Progenitor cell of endocrine pancreas (in vitro differentiated cells): ENCODE data around the gene TPRG1. TPM values are rescaled to one million over a fixed set of nuclear protein-coding genes. Genes with fewer than 3 reads are reported as not detected.

ENCODE experiments used
- DNase-seq: peaks from one replicate; pipeline ENCODE4 v3.0.0; 2021; ENCODE audit warnings: low spot score; ENCODE audit not compliant: unreplicated experiment
- H3K27ac Mint-ChIP-seq: 2 replicates; pipeline ENCODE4 v1.8.0; 2021; ENCODE audit warnings: mild to moderate bottlenecking, moderate library complexity, mixed read lengths
- H3K27me3 Mint-ChIP-seq: 2 replicates; pipeline ENCODE4 v1.8.0; 2021; ENCODE audit warnings: mixed read lengths
- H3K36me3 Mint-ChIP-seq: 2 replicates; pipeline ENCODE4 v1.8.0; 2022; ENCODE audit warnings: mixed read lengths; ENCODE audit not compliant: insufficient read depth
- H3K4me1 Mint-ChIP-seq: 2 replicates; pipeline ENCODE4 v1.8.0; 2021; ENCODE audit warnings: low read depth, mixed read lengths
- H3K4me3 Mint-ChIP-seq: 2 replicates; pipeline ENCODE4 v1.8.0; 2021; ENCODE audit warnings: low read depth, mild to moderate bottlenecking, moderate library complexity, mixed read lengths
- H3K9me3 Mint-ChIP-seq: 2 replicates; pipeline ENCODE4 v1.8.0; 2021; ENCODE audit warnings: low read depth, mixed read lengths
- total RNA-seq: library from RNA; stranded (reverse); gene quantifications from 2 replicates; pipeline ENCODE4 v1.2.1, GENCODE V29; 2021
- TF ChIP-seq, protein P1 (sequence below): fragments of 200-600 bp; sonication (generic); IDR thresholded peaks from one replicate; pipeline ENCODE4 v1.5.0; 2021; ENCODE audit warnings: antibody characterized with exemption, mild to moderate bottlenecking; ENCODE audit not compliant: unreplicated experiment

The TPRG1 gene
- total RNA-seq, 1 donor from 2014 or later, result 2.3 TPM

DNA sequence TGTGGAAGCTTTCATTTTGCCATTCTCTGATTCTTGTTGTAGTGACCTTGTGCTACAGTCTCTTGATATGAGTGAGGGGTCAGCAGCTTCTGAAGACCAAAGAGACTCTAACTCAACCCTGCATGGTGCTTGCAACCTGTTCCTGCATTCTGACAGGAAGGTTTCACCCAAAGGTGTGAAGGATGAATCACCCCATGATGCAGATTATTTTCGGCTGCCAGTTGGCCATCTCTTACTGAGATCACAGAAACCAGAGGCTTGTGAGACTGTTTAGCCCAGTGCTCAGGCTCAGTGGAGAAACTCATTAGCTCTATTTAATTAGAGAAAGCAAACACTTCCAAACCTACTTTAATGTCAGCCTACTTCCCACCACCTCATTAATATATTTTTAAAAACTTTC lies 29.2 kb upstream of the TPRG1 start:
- Mint-ChIP-seq H3K4me1 (peaks cover under 1% of the 10 kb centered on the region), H3K4me3 (no peak overlapping the region), H3K36me3 (no peaks in the 10 kb centered on the region), H3K27ac (no peak overlapping the region), H3K9me3 (no peaks in the 10 kb centered on the region), H3K27me3 (peaks cover 24% of the 10 kb centered on the region)
- DNase-seq, result no peak
- TF ChIP-seq, protein P1, sequence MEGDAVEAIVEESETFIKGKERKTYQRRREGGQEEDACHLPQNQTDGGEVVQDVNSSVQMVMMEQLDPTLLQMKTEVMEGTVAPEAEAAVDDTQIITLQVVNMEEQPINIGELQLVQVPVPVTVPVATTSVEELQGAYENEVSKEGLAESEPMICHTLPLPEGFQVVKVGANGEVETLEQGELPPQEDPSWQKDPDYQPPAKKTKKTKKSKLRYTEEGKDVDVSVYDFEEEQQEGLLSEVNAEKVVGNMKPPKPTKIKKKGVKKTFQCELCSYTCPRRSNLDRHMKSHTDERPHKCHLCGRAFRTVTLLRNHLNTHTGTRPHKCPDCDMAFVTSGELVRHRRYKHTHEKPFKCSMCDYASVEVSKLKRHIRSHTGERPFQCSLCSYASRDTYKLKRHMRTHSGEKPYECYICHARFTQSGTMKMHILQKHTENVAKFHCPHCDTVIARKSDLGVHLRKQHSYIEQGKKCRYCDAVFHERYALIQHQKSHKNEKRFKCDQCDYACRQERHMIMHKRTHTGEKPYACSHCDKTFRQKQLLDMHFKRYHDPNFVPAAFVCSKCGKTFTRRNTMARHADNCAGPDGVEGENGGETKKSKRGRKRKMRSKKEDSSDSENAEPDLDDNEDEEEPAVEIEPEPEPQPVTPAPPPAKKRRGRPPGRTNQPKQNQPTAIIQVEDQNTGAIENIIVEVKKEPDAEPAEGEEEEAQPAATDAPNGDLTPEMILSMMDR, result no peak

DNA sequence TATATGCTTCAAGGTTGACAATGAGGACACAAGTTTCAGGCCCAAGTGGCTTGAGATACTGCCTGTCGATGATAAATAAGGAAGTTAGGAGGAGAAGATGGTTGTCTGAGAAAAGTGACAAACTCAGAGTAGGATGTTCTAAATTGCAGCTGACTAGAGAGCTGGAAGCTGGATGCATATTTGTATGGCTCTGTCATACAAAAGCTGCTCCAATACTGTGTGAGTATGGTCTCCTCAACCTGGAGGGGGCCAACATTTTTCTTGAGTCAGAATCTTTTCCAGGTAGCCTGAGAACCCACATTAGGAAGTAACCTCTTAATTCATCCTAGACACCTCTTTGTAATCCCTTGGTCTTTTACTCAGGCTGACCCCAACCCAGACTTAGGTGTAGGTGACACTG lies 28.4 kb upstream of the TPRG1 start:
- H3K4me3 Mint-ChIP-seq, result no peak overlapping the region
- TF ChIP-seq, protein P1, result no peak
- H3K9me3 Mint-ChIP-seq, result no peaks in the 10 kb centered on the region
- no peak for DNase-seq
- H3K27ac Mint-ChIP-seq, result no peak overlapping the region
- no peaks in the 10 kb centered on the region for H3K36me3 Mint-ChIP-seq
- H3K4me1 Mint-ChIP-seq, result peaks cover 4% of the 10 kb centered on the region
- H3K27me3 Mint-ChIP-seq, result peaks cover 29% of the 10 kb centered on the region

DNA sequence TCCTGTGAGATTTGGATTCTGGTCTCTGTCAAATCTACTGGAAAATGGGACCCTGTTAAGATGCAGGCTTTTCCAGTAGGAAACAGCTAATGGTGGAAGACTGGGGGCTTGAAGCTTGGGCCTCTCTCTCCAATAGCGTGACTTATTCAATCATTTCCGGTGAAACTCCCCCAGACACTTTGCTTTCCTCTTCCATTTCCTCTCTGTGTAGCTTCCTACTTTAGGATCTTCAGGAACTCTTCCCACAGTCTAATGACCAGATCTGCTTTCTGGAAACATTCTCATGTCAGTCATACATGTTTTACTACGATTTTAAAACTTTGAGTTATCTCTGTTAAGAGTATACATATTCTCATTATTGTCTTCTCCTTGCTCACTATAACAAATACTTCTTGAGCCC lies 28.0 kb upstream of the TPRG1 start:
- Mint-ChIP-seq H3K36me3 (no peaks in the 10 kb centered on the region), H3K27me3 (peaks cover 25% of the 10 kb centered on the region), H3K9me3 (no peaks in the 10 kb centered on the region), H3K4me3 (no peak overlapping the region), H3K27ac (no peak overlapping the region), H3K4me1 (peaks cover 4% of the 10 kb centered on the region)
- DNase-seq, result no peak
- TF ChIP-seq, protein P1, result no peak

DNA sequence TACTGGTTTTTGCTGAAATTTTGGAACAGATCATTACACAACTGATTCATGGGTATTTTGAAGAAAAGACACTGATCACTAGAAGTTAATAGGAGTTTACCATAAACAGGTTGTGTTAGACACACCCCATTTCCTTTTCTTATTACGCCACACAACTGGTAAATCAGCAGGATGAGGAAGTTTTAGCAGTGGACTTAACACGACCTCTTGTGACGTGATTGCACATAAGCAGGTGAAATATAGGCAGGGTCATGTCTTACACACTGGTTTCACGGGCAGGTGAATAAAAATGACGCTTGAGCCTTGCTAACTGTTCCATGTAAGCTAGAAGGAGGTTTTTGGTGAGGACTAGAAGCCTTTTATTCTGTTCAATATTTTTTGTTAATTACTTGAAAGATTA lies 27.1 kb upstream of the TPRG1 start:
- H3K4me1 Mint-ChIP-seq, result peaks cover 4% of the 10 kb centered on the region
- TF ChIP-seq, protein P1, result no peak
- no peak for DNase-seq
- no peak overlapping the region for H3K4me3 Mint-ChIP-seq
- no peaks in the 10 kb centered on the region for H3K36me3 Mint-ChIP-seq
- H3K27ac Mint-ChIP-seq, result no peak overlapping the region
- peaks cover 25% of the 10 kb centered on the region for H3K27me3 Mint-ChIP-seq
- no peaks in the 10 kb centered on the region for H3K9me3 Mint-ChIP-seq

DNA sequence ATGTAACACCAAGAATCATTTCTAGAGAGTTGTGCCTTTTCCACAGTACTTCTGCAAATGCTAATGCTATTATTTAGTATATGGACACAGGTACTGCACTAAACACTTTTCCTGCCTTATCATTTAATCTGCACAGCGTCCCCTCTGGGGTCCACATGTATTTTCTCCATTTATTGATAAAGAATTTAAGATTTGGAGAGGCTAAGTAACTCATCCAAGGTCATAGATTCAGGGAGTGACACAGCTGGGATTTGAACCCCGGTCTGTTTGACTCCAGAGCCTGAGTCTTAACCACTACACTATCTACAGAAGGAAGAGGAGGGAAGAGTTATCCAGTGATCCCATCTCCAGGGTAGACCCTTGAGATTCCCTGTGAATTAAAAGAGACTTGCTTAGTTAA lies 24.9 kb upstream of the TPRG1 start:
- TF ChIP-seq, protein P1, result no peak
- no peak for DNase-seq
- H3K27ac Mint-ChIP-seq, result no peak overlapping the region
- peaks cover 4% of the 10 kb centered on the region for H3K4me1 Mint-ChIP-seq
- H3K27me3 Mint-ChIP-seq, result peaks cover 14% of the 10 kb centered on the region
- no peak overlapping the region for H3K4me3 Mint-ChIP-seq
- H3K9me3 Mint-ChIP-seq, result no peaks in the 10 kb centered on the region
- H3K36me3 Mint-ChIP-seq, result no peaks in the 10 kb centered on the region
